NB4 (cell line): Measurements from ENCODE around the gene AURKA.

Source experiments
- DNase-seq: peaks from one replicate; pipeline ENCODE4 v3.0.0; 2010; ENCODE audit warnings: low read depth
- H3K4me3 ChIP-seq: one replicate; pipeline ENCODE4 v1.5.1; 2011; ENCODE audit warnings: mild to moderate bottlenecking, low read depth, low read length, moderate library complexity
- CTCF ChIP-seq: IDR thresholded peaks from one replicate; pipeline ENCODE4 v1.5.1; 2012; ENCODE audit warnings: low read depth, low read length
- MAX ChIP-seq: IDR thresholded peaks from 2 replicates; pipeline ENCODE4 v1.6.1; 2011; ENCODE audit warnings: low read depth, low read length
- MYC ChIP-seq: IDR thresholded peaks from 2 replicates; pipeline ENCODE4 v1.6.1; 2011; ENCODE audit warnings: low read depth, low read length
- POLR2A ChIP-seq: IDR thresholded peaks from 2 replicates; pipeline ENCODE4 v1.6.1; 2011; ENCODE audit warnings: mild to moderate bottlenecking; ENCODE audit not compliant: insufficient read length; ENCODE audit errors: extremely low read depth

Gene AURKA

GRCh38 chr20:56424931-56425330 is 32.9 kb upstream of the AURKA start:
- no peak for DNase-seq
- no peak for TF ChIP-seq MYC
- TF ChIP-seq POLR2A, result no peak
- no peak for TF ChIP-seq CTCF
- TF ChIP-seq MAX, result no peak
- no peak overlapping the region for H3K4me3 ChIP-seq

GRCh38 chr20:56423886-56424285 is 31.9 kb upstream of the AURKA start:
- no peak for DNase-seq
- H3K4me3 ChIP-seq, result no peak overlapping the region
- TF ChIP-seq POLR2A (no peak), MYC (no peak), CTCF (no peak), MAX (no peak)

- TF ChIP-seq MYC (no peak), CTCF (no peak), MAX (no peak), POLR2A (no peak)
- no peak for DNase-seq
- H3K4me3 ChIP-seq, result peak overlapping the region; percentile 51
Measured at GRCh38 chr20:56423211-56423610, 31.2 kb upstream of the AURKA start.

GRCh38 chr20:56422824-56423189 is 30.8 kb upstream of the AURKA start:
- TF ChIP-seq MAX (no peak), MYC (no peak), POLR2A (no peak), CTCF (no peak)

GRCh38 chr20:56422076-56422823 is 30.2 kb upstream of the AURKA start:
- TF ChIP-seq MAX, result 0 out of 2 replicates have a peak, but pooled peaks have one; percentile 16
- TF ChIP-seq CTCF, result no peak

More at GRCh38 chr20:56422824-56423189, 30.8 kb upstream of the AURKA start:
- DNase-seq, result peak; percentile 74
- peak overlapping the region; percentile 51 for H3K4me3 ChIP-seq

More at GRCh38 chr20:56422076-56422823, 30.2 kb upstream of the AURKA start:
- peak overlapping the region; percentile 51 for H3K4me3 ChIP-seq
- DNase-seq, result peak; percentile 85
